Measurements from ENCODE around the gene DNMT1.

GRCh38 chr19:10158485-10158884, 36.3 kb downstream of the DNMT1 start:
- TF ChIP-seq, protein P1, sequence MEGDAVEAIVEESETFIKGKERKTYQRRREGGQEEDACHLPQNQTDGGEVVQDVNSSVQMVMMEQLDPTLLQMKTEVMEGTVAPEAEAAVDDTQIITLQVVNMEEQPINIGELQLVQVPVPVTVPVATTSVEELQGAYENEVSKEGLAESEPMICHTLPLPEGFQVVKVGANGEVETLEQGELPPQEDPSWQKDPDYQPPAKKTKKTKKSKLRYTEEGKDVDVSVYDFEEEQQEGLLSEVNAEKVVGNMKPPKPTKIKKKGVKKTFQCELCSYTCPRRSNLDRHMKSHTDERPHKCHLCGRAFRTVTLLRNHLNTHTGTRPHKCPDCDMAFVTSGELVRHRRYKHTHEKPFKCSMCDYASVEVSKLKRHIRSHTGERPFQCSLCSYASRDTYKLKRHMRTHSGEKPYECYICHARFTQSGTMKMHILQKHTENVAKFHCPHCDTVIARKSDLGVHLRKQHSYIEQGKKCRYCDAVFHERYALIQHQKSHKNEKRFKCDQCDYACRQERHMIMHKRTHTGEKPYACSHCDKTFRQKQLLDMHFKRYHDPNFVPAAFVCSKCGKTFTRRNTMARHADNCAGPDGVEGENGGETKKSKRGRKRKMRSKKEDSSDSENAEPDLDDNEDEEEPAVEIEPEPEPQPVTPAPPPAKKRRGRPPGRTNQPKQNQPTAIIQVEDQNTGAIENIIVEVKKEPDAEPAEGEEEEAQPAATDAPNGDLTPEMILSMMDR (IDR thresholded peaks at IDR 0.05), result no peak
- no peak for TF ChIP-seq POLR2A (IDR thresholded peaks at IDR 0.05)
- no peak for TF ChIP-seq POLR2AphosphoS5 (IDR thresholded peaks at IDR 0.05)
- TF ChIP-seq EP300 (IDR thresholded peaks at IDR 0.05), result no peak

Data from upper lobe of left lung (tissue), 4 donors.